Activated CD8-positive, alpha-beta T cell treated with anti-CD3 and anti-CD28 coated beads for 36 hours (primary cell): ENCODE data around the gene MRPS22. TPM values are rescaled to one million over a fixed set of nuclear protein-coding genes. Genes with fewer than 3 reads are reported as not detected.

Experiments
- ATAC-seq: fragments of 200-7000 bp; cut with Tn5 transposase; one replicate; pipeline ENCODE4 v1.10.0; 2021; ENCODE audit warnings: mild to moderate bottlenecking, moderate library complexity
- CTCF ChIA-PET: fragments of 350-600 bp; sonication (Branson Sonifier 250); formaldehyde crosslinking; loops from one replicate; lab custom pipeline; 2021; ENCODE audit warnings: antibody characterized with exemption; lab: Charles Lee
- POLR2A ChIA-PET: fragments of 350-600 bp; sonication (Branson Sonifier 250); formaldehyde crosslinking; loops from one replicate; lab custom pipeline; 2021; ENCODE audit warnings: antibody characterized with exemption; lab: Charles Lee
- DNase-seq: peaks from one replicate; pipeline ENCODE4 v3.0.0-alpha.2; 2020
- H3K27ac Mint-ChIP-seq: one replicate; pipeline ENCODE4 v1.8.0; 2021; ENCODE audit warnings: mild to moderate bottlenecking, mixed read lengths
- H3K27me3 Mint-ChIP-seq: one replicate; pipeline ENCODE4 v1.8.0; 2021; ENCODE audit warnings: mixed read lengths
- H3K36me3 Mint-ChIP-seq: one replicate; pipeline ENCODE4 v1.8.0; 2021; ENCODE audit warnings: low read depth, mixed read lengths
- H3K4me1 Mint-ChIP-seq: one replicate; pipeline ENCODE4 v1.8.0; 2021; ENCODE audit warnings: low read depth, mixed read lengths
- H3K4me3 Mint-ChIP-seq: one replicate; pipeline ENCODE4 v1.8.0; 2021; ENCODE audit warnings: mild to moderate bottlenecking, moderate library complexity, mixed read lengths
- H3K9me3 Mint-ChIP-seq: one replicate; pipeline ENCODE4 v1.8.0; 2021; ENCODE audit warnings: mixed read lengths
- CTCF ChIP-seq: fragments of 200-600 bp; IDR thresholded peaks from one replicate; pipeline ENCODE4 v1.8.0; 2022; ENCODE audit warnings: antibody characterized with exemption, mild to moderate bottlenecking
- intact Hi-C: fragments of 100-400 bp; cut with micrococcal nuclease; formaldehyde crosslinking; loops from one replicate; pipeline ENCODE4 v1.10.0; 2022
- total RNA-seq, 2 experiments: library from RNA; stranded (reverse); gene quantifications; one replicate each; pipeline ENCODE4 v1.2.3, GENCODE V29; 2021

MRPS22 gene
- total RNA-seq, 2 experiments from 2014 or later, result 67.4 to 68.9 TPM

GRCh38 chr3:139320551-139321309 is 23.1 kb upstream of the MRPS22 start:
- no peak for DNase-seq
- TF ChIP-seq CTCF, result no peak
- POLR2A ChIA-PET, result no interaction called here
- Mint-ChIP-seq H3K27ac (no peak overlapping the region), H3K4me3 (no peak overlapping the region), H3K27me3 (peaks cover 5% of the 10 kb centered on the region), H3K36me3 (no peaks in the 10 kb centered on the region), H3K4me1 (no peaks in the 10 kb centered on the region), H3K9me3 (no peaks in the 10 kb centered on the region)
- intact Hi-C loops, result no loop called here
- CTCF ChIA-PET, result interaction anchor here (4.1 kb wide), 1 partner anchor 8 kb away, joined by 21 read pairs; no protein-coding TSS in a partner anchor
- ATAC-seq, result no peak

GRCh38 chr3:139322346-139322745 is 21.5 kb upstream of the MRPS22 start:
- intact Hi-C loops, result no loop called here
- POLR2A ChIA-PET, result no interaction called here
- DNase-seq (no peak), ATAC-seq (no peak)
- H3K4me3 Mint-ChIP-seq, result no peak overlapping the region
- H3K9me3 Mint-ChIP-seq, result no peaks in the 10 kb centered on the region
- TF ChIP-seq CTCF, result no peak
- H3K27ac Mint-ChIP-seq, result no peak overlapping the region
- no peaks in the 10 kb centered on the region for H3K36me3 Mint-ChIP-seq
- CTCF ChIA-PET, result no interaction called here
- H3K4me1 Mint-ChIP-seq, result no peaks in the 10 kb centered on the region
- H3K27me3 Mint-ChIP-seq, result no peaks in the 10 kb centered on the region

- DNase-seq (no peak), ATAC-seq (no peak)
- H3K4me3 Mint-ChIP-seq, result no peak overlapping the region
- no peak for TF ChIP-seq CTCF
- H3K27ac Mint-ChIP-seq, result no peak overlapping the region
- ChIA-PET POLR2A (no interaction called here), CTCF (no interaction called here)
- intact Hi-C loops, result no loop called here
- no peaks in the 10 kb centered on the region for H3K9me3 Mint-ChIP-seq
- H3K36me3 Mint-ChIP-seq, result no peaks in the 10 kb centered on the region
- peaks cover 4% of the 10 kb centered on the region for H3K4me1 Mint-ChIP-seq
- H3K27me3 Mint-ChIP-seq, result no peaks in the 10 kb centered on the region
Observed at GRCh38 chr3:139323146-139323545, 20.7 kb upstream of the MRPS22 start.

GRCh38 chr3:139324456-139324855 is 19.4 kb upstream of the MRPS22 start:
- Mint-ChIP-seq H3K4me3 (no peak overlapping the region), H3K27me3 (peaks cover under 1% of the 10 kb centered on the region), H3K27ac (no peak overlapping the region), H3K36me3 (no peaks in the 10 kb centered on the region), H3K4me1 (peaks cover 7% of the 10 kb centered on the region), H3K9me3 (no peaks in the 10 kb centered on the region)
- POLR2A ChIA-PET, result no interaction called here
- ATAC-seq (no peak), DNase-seq (no peak)
- no peak for TF ChIP-seq CTCF
- CTCF ChIA-PET, result no interaction called here
- intact Hi-C loops, result no loop called here

GRCh38 chr3:139325551-139325950 is 18.3 kb upstream of the MRPS22 start:
- TF ChIP-seq CTCF, result no peak
- ATAC-seq (no peak), DNase-seq (no peak)
- peaks cover 9% of the 10 kb centered on the region for H3K27me3 Mint-ChIP-seq
- H3K27ac Mint-ChIP-seq, result no peak overlapping the region
- no peak overlapping the region for H3K4me3 Mint-ChIP-seq
- H3K4me1 Mint-ChIP-seq, result peaks cover 9% of the 10 kb centered on the region
- ChIA-PET POLR2A (no interaction called here), CTCF (interaction anchor here (1.3 kb wide), 1 partner anchor 409 kb away, joined by 3 read pairs; no protein-coding TSS in a partner anchor)
- H3K36me3 Mint-ChIP-seq, result no peaks in the 10 kb centered on the region
- H3K9me3 Mint-ChIP-seq, result no peaks in the 10 kb centered on the region
- intact Hi-C loops, result loop anchor here (5.0 kb wide), 1 partner anchor 383 kb away; no protein-coding TSS in a partner anchor
